GM08714 (cell line): ENCODE measurements around the gene HOXC10.

Source experiments
- H3K4me3 ChIP-seq: fragments of 200-500 bp; sonication (Bioruptor generic); 2 replicates; pipeline ENCODE4 v1.5.1; 2014; ENCODE audit warnings: mild to moderate bottlenecking, low read length, inconsistent platforms
- ZNF274 ChIP-seq: IDR thresholded peaks from 2 replicates; pipeline ENCODE4 v1.6.1; 2012; ENCODE audit warnings: mild to moderate bottlenecking, low read depth, low read length

Gene HOXC10

DNA sequence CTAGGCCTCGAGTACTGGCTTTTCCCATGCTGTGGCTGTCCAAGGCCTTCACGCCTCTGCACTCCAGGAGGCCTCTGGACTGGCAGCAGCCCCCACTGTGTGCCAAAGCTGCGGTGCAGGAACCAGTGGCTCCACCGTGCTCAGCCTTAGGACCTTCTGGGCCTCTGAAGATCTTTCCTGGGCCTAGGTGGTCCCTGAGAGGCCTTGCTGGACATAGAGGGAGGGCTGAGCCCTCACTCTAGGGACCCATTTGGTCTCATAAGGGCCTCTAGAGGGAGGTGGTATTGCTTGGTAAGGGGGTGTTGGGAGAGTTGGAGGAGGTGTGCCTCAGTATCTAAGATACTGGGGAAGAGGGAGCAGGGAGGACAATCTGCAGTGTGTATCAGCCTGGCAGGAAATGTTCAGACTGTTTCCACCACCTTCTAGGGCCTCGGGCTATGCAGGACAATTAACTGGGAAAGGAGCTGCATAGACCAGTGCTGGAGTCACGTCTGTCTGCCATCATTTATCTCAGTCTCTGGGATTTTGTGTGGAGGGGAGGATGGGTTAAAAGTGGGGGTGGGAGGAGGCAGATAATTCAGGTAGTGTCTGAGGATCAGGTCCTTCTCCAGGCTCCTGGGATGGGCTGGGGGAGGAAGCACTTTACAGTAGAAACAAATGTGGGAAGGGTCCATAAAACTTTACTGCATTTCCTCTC lies 50.8 kb downstream of the HOXC10 start:
- H3K4me3 ChIP-seq, result no peak overlapping the region
- no peak for TF ChIP-seq ZNF274

DNA sequence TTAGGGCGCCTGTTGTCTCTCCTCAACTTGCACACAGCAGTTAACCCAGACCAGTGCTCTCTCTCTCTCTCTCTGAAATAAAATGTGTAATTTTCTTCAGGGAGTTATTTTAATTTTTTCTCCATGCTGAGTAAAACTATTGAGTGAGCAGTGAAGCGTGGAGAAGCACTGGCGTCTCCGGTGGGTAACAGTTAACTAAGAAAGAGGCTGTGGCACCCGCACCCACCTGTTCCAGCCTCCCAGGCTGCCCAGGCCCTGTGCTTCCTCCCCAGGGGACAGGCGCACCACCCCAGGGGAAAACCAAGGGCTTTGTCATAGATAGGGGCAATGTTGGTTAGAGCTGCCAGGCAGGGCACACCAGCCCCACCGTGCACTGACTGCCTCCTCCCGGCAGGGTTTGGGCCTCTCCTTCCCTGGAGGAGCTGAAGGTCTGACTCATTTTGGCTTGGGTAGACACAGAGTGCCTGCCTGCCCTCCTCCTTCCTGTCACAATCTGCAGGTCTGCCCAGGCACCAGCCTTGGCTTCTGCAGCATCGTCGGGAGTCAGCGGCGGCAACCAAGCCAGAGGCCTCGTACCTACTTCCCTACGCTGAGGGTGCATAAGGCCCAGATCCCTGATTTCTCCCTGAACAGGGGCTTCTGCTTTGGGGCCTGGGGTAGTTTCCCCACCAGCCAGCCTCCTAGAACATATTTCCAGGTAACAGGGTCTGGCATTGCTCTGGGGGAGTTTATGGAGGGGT lies 51.8 kb downstream of the HOXC10 start:
- no peak overlapping the region for H3K4me3 ChIP-seq
- no peak for TF ChIP-seq ZNF274

DNA sequence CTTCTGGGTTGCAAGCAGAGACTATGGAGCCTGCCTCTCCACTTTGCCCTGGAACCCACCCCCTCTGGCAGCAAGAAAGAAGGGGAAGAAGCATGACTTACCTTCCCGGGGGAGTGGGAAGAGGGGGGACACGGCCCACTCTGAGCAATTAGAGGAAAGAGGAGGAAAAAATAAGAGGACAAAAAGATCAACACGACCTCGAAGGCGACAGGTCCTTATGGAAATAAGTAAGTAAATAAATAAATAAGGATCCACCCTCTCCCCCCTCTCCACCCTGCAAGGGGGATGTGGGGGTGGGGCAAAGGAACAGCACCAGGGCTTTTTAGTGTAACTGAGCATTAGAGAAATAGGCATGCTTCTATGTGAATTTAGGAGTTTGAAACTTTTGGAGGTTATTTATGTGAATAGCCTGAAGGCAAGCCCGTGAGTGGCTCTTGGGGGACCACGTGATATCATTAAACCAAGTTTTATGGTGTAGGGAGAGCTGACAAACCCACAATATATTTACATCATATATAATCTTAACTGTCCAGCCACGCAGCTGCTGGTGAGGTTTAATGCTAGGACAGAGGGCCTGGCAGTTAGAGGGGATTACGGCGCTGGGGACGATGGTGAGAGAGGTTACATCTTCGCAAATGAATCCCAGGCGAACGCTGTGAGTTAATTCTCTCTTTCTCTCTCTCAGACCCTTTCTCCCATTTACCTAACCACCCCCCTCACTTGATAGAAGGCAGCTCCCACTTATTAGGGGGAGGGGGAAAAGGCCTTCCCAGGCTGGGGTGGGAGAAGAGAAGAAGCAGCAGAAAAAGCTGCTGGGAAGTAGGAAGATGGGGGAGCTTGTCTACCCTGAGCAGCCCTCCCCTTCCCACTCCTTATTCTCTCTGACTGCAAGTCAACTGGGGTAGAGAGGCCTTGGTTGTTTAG lies 52.7 kb downstream of the HOXC10 start:
- no peak for TF ChIP-seq ZNF274
- H3K4me3 ChIP-seq, result no peak overlapping the region; the same call in 1 of the 2 replicates

DNA sequence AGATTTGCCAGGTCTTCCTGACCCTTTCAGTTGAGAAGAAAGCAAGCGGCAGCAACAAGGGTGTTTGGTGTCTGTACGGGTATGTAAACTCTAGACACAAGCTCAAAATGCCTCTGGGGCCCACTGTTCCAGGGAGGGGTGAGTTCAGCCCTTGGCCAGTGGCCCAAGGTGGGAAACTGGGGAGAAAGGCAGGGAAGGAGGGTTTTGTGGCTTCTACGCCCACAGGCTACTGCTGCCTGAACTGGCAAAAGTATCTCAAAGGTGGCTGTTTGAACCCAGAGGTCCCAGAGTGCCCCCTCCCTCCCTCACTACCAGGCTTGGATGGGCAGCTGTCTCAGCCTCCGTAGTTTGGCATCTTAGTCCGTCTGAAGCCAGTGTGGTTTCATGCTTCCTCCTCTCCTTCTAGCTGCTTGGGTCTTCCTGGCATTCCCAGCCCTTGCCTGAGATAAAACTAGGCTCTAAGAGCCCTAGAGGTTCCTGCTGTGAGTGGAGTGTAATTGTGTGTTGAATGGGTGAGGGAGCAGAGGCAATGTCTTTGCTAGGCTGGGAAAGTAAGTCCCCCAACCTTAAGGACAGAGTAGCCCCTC lies 53.4 kb downstream of the HOXC10 start:
- TF ChIP-seq ZNF274, result no peak
- H3K4me3 ChIP-seq, result no peak overlapping the region; the same call in 1 of the 2 replicates

DNA sequence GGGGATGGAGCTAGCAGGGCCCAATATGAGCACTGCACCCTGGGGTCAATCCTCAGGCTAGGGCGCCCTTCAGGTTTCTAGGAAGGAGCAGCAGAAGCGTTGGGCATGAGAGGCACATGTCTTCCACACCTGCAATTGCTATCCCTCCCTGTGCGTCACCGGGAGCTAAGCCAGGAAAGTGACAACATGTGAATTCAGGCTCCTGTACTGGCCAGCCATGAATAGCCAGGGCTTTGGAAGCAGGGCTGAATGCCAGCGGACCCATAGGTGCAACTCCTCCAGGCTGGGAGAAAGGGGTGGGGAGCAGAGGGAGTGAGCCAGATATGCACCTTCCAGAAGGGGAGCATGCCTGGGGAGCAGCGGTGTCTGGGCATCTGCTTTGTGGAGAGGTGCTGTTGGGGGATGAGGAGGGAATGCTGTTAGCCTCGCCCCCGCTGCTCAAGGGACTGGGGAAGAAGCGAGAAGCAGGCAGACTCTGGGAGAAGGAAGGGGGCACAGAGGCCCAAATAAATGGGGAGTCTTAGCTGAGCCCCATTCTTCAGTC lies 54.0 kb downstream of the HOXC10 start:
- H3K4me3 ChIP-seq, result no peak overlapping the region
- TF ChIP-seq ZNF274, result no peak

DNA sequence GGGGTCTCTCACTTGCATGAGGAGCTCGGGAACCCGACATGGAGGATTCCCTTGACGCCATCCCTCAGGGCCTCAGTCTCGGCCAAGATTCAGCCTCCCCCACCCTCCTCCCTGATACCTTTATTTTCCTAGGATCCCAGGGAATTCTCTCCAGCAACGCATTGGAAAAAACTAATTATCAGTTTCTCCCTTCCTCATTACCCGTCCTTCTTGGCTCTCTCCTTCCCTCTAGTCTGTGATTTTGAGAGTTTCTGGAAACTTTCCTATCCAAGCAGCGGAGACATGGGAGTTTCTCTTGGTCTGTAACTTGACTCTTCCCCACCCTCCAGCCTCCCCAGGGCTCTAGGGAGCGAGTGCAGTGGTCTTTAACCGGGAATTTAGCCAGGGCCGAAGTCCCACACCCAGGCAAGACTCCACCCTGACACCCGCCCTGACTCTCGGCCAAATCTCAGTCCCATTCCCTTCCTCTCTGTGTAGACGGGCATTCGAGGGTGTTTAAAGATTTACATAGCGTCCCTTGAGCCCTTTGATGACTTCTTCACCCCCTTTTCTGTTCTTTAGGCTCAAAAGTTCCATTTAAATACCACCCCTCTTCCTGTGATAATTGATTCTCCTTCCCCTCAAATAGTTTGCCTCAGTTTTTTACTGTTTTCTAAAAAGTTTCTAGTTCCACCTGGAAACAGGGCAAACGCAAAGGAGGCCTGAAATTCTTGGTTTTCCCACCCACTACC lies 54.6 kb downstream of the HOXC10 start:
- TF ChIP-seq ZNF274, result no peak
- H3K4me3 ChIP-seq, result no peak overlapping the region
